Caco-2 (cell line): ENCODE measurements around the gene ZNF296. TPM values are rescaled to one million over a fixed set of nuclear protein-coding genes. Genes with fewer than 3 reads are reported as not detected.

ENCODE experiments used
- BruUV-seq: library from RNA; stranded (reverse); fragments of 400-500 nt; replicated peaks from 2 replicates; lab custom pipeline; 2021; lab: Mats Ljungman, UMichigan
- CTCF ChIA-PET: fragments of 300-600 bp; sonication (Branson Sonifier 250); formaldehyde crosslinking; loops from one replicate; lab custom pipeline; 2022; ENCODE audit warnings: antibody characterized with exemption; lab: Charles Lee
- POLR2A ChIA-PET: fragments of 300-600 bp; sonication (Branson Sonifier 250); formaldehyde crosslinking; loops from one replicate; lab custom pipeline; 2022; ENCODE audit warnings: antibody characterized with exemption; lab: Charles Lee
- DNase-seq, 2 experiments: peaks; one replicate each; pipeline versions ENCODE4 v3.0.0 to v3.0.0-alpha.2; 2020 to 2022
- H3K27me3 ChIP-seq: replicated peaks from 2 replicates; pipeline ENCODE4 v1.6.0; 2011; ENCODE audit warnings: low read length; ENCODE audit not compliant: control insufficient read depth, insufficient read depth
- H3K36me3 ChIP-seq: 2 replicates; pipeline ENCODE4 v1.5.1; 2011; ENCODE audit warnings: low read length; ENCODE audit not compliant: control insufficient read depth, insufficient read depth
- H3K4me1 ChIP-seq: fragments of 250-450 bp; sonication (Bioruptor Pico); 2 replicates; pipeline ENCODE4 v1.5.1; 2020; ENCODE audit warnings: mild to moderate bottlenecking
- H3K4me3 ChIP-seq: 2 replicates; pipeline ENCODE4 v1.5.1; 2011; ENCODE audit warnings: low read depth, mild to moderate bottlenecking, control low read depth, low read length
- H3K9me3 ChIP-seq: fragments of 250-450 bp; sonication (Bioruptor Pico); 2 replicates; pipeline ENCODE4 v1.5.1; 2020; ENCODE audit warnings: mild to moderate bottlenecking, moderate library complexity
- H3K27ac Mint-ChIP-seq: one replicate; pipeline ENCODE4 v1.8.0; 2022; ENCODE audit warnings: mixed read lengths; ENCODE audit not compliant: unreplicated experiment
- H3K27me3 Mint-ChIP-seq: one replicate; pipeline ENCODE4 v1.8.0; 2022; ENCODE audit warnings: mixed read lengths; ENCODE audit not compliant: insufficient read depth, unreplicated experiment
- H3K36me3 Mint-ChIP-seq: one replicate; pipeline ENCODE4 v1.8.0; 2022; ENCODE audit warnings: mild to moderate bottlenecking, mixed read lengths; ENCODE audit not compliant: insufficient read depth, unreplicated experiment
- H3K4me1 Mint-ChIP-seq: one replicate; pipeline ENCODE4 v1.8.0; 2022; ENCODE audit warnings: low read depth, mixed read lengths; ENCODE audit not compliant: unreplicated experiment
- H3K4me3 Mint-ChIP-seq: one replicate; pipeline ENCODE4 v1.8.0; 2022; ENCODE audit warnings: mild to moderate bottlenecking, moderate library complexity, mixed read lengths; ENCODE audit not compliant: unreplicated experiment
- H3K9me3 Mint-ChIP-seq: one replicate; pipeline ENCODE4 v1.8.0; 2022; ENCODE audit warnings: mixed read lengths; ENCODE audit not compliant: unreplicated experiment
- CTCF ChIP-seq, 2 experiments: fragments of 200-600 bp in 1 of 2; IDR thresholded peaks; 1 replicate in 1 of 2; 2 replicates in 1 of 2; pipeline versions ENCODE4 v1.5.1 to v1.8.0; 2011 to 2022; ENCODE audit warnings: antibody characterized with exemption in 1 of 2, control low read depth in 1 of 2, inconsistent platforms in 1 of 2, low read depth in 1 of 2, low read length in 1 of 2, mild to moderate bottlenecking in 1 of 2, moderate library complexity in 1 of 2; ENCODE audit not compliant: insufficient read depth in 1 of 2, severe bottlenecking in 1 of 2, unreplicated experiment in 1 of 2
- intact Hi-C: fragments of 100-400 bp; cut with micrococcal nuclease; formaldehyde crosslinking; loops from one replicate; pipeline ENCODE4 v1.10.0; 2022; ENCODE audit not compliant: unreplicated experiment
- total RNA-seq: library from RNA; stranded (reverse); gene quantifications from 2 replicates; pipeline ENCODE4 v1.2.3, GENCODE V29; 2022

ZNF296 gene
- total RNA-seq, 1 experiment from 2014 or later: 9.4 TPM

GRCh38 chr19:45079911-45080370 is 3.7 kb upstream of the ZNF296 start:
- POLR2A ChIA-PET: interaction anchor here (1.6 kb wide), 1 partner anchor 12 kb away, joined by 6 read pairs; no protein-coding TSS in a partner anchor
- peak overlapping the region; percentile 99 for H3K4me3 ChIP-seq
- H3K27ac Mint-ChIP-seq: peak overlapping the region; percentile 94
- H3K4me1 Mint-ChIP-seq: peaks cover 23% of the 10 kb centered on the region
- H3K27me3 Mint-ChIP-seq: no peaks in the 10 kb centered on the region
- peak overlapping the region; percentile 98 for H3K4me3 Mint-ChIP-seq
- no peaks in the 10 kb centered on the region for H3K9me3 Mint-ChIP-seq
- H3K36me3 ChIP-seq: no peaks in the 10 kb centered on the region
- H3K4me1 ChIP-seq: peaks cover 22% of the 10 kb centered on the region
- no peaks in the 10 kb centered on the region for H3K27me3 ChIP-seq
- no TSS peak for BruUV-seq
- H3K9me3 ChIP-seq: no peaks in the 10 kb centered on the region
- CTCF ChIA-PET: interaction anchor here (0.7 kb wide), 1 partner anchor 693 kb away, joined by 3 read pairs; no protein-coding TSS in a partner anchor
- TF ChIP-seq CTCF (IDR thresholded peaks at IDR 0.05; ENCODE audit: insufficient read depth in 1 of 2, low read depth in 1 of 2, low read length in 1 of 2, severe bottlenecking in 1 of 2, unreplicated experiment in 1 of 2): no peak
- H3K36me3 Mint-ChIP-seq: peaks cover 51% of the 10 kb centered on the region
- intact Hi-C loops: loop anchor here (5.0 to 10.0 kb wide), 2 partner anchors 78 to 175 kb away; partner anchors contain the start of genes APOE and RELB
- DNase-seq: peak in 1 of 2 experiments; percentile 57

GRCh38 chr19:45079063-45079910 is 3.0 kb upstream of the ZNF296 start, which contains the start of gene GEMIN7:
TSS of gene GEMIN7 (plus strand) at chr19:45079260. CDS start at chr19:45090115, 10,855 bp downstream.
- Mint-ChIP-seq H3K27me3 (no peaks in the 10 kb centered on the region), H3K9me3 (no peaks in the 10 kb centered on the region), H3K36me3 (peaks cover 57% of the 10 kb centered on the region), H3K27ac (peak within 1 kb of the TSS; percentile 94), H3K4me1 (peaks cover 28% of the 10 kb centered on the region), H3K4me3 (peak within 1 kb of the TSS; percentile 98)
- ChIA-PET CTCF (interaction anchor here (0.6 to 1.0 kb wide), 2 partner anchors 12 to 76 kb away, joined by 3 to 7 read pairs; no protein-coding TSS in a partner anchor), POLR2A (interaction anchor here (1.6 kb wide), 1 partner anchor 13 kb away, joined by 6 read pairs; no protein-coding TSS in a partner anchor)
- TSS peak; percentile 66 for BruUV-seq
- intact Hi-C loops: loop anchor here (5.0 to 10.0 kb wide), 2 partner anchors 77 to 174 kb away; partner anchors contain the start of genes APOE and RELB
- H3K27me3 ChIP-seq: no peaks in the 10 kb centered on the region
- peak in 1 of 2 experiments; percentile 28 for TF ChIP-seq CTCF (IDR thresholded peaks at IDR 0.05; ENCODE audit: insufficient read depth in 1 of 2, low read depth in 1 of 2, low read length in 1 of 2, severe bottlenecking in 1 of 2, unreplicated experiment in 1 of 2)
- peak within 1 kb of the TSS; percentile 99 for H3K4me3 ChIP-seq
- peaks cover 24% of the 10 kb centered on the region for H3K4me1 ChIP-seq
- H3K9me3 ChIP-seq: no peaks in the 10 kb centered on the region
- DNase-seq: peak; percentile 82 to 94
- no peaks in the 10 kb centered on the region for H3K36me3 ChIP-seq
